ENCODE data around the gene CEP112.

DNA sequence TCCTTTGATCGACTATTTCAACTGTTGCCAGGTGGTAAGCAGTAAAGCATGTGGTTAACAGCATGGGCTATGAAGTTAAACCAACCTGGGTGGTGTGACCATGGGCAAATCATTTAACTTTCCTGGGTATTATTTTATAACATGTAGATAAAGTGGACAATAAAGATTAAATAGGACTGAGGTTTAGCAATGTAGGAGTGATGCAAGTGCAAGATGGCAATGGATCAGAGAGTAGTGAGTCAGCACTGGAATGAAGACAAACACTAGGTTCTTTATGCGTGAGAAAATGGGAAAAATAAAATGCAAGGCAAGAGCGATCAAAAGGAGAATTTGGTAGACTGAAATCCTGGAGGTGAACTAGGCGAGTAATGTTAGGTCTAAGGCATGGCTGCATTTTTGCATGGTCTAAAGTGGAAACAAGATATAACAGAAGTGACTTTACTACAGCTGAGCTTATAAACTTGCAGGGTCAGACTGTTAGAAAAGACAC lies 408.0 kb downstream of the CEP112 start:
- TF ChIP-seq, protein P1, sequence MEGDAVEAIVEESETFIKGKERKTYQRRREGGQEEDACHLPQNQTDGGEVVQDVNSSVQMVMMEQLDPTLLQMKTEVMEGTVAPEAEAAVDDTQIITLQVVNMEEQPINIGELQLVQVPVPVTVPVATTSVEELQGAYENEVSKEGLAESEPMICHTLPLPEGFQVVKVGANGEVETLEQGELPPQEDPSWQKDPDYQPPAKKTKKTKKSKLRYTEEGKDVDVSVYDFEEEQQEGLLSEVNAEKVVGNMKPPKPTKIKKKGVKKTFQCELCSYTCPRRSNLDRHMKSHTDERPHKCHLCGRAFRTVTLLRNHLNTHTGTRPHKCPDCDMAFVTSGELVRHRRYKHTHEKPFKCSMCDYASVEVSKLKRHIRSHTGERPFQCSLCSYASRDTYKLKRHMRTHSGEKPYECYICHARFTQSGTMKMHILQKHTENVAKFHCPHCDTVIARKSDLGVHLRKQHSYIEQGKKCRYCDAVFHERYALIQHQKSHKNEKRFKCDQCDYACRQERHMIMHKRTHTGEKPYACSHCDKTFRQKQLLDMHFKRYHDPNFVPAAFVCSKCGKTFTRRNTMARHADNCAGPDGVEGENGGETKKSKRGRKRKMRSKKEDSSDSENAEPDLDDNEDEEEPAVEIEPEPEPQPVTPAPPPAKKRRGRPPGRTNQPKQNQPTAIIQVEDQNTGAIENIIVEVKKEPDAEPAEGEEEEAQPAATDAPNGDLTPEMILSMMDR (IDR thresholded peaks at IDR 0.05; ENCODE audit: poor library complexity, severe bottlenecking), result no peak
- no peak for TF ChIP-seq EZH2 (IDR thresholded peaks at IDR 0.05; ENCODE audit: borderline replicate concordance, insufficient read depth, low read length, poor library complexity, severe bottlenecking)
- no peak for TF ChIP-seq EP300 (conservative IDR thresholded peaks at IDR 0.05; ENCODE audit: poor library complexity, severe bottlenecking)
- TF ChIP-seq MXI1 (conservative IDR thresholded peaks at IDR 0.05; ENCODE audit: poor library complexity, severe bottlenecking), result no peak
- no peak for TF ChIP-seq SMC3 (conservative IDR thresholded peaks at IDR 0.05; ENCODE audit: poor library complexity)
- no peak for TF ChIP-seq POLR2AphosphoS5 (IDR thresholded peaks at IDR 0.05)
- TF ChIP-seq TAF1 (IDR thresholded peaks at IDR 0.05; ENCODE audit: low read depth), result no peak
- TF ChIP-seq, protein P2, sequence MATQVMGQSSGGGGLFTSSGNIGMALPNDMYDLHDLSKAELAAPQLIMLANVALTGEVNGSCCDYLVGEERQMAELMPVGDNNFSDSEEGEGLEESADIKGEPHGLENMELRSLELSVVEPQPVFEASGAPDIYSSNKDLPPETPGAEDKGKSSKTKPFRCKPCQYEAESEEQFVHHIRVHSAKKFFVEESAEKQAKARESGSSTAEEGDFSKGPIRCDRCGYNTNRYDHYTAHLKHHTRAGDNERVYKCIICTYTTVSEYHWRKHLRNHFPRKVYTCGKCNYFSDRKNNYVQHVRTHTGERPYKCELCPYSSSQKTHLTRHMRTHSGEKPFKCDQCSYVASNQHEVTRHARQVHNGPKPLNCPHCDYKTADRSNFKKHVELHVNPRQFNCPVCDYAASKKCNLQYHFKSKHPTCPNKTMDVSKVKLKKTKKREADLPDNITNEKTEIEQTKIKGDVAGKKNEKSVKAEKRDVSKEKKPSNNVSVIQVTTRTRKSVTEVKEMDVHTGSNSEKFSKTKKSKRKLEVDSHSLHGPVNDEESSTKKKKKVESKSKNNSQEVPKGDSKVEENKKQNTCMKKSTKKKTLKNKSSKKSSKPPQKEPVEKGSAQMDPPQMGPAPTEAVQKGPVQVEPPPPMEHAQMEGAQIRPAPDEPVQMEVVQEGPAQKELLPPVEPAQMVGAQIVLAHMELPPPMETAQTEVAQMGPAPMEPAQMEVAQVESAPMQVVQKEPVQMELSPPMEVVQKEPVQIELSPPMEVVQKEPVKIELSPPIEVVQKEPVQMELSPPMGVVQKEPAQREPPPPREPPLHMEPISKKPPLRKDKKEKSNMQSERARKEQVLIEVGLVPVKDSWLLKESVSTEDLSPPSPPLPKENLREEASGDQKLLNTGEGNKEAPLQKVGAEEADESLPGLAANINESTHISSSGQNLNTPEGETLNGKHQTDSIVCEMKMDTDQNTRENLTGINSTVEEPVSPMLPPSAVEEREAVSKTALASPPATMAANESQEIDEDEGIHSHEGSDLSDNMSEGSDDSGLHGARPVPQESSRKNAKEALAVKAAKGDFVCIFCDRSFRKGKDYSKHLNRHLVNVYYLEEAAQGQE (IDR thresholded peaks at IDR 0.05; ENCODE audit: borderline replicate concordance), result no peak
- TF ChIP-seq RAD21 (conservative IDR thresholded peaks at IDR 0.05), result no peak

All from neural cell (in vitro differentiated cells).